Neural cell (in vitro differentiated cells): ENCODE results near the gene UNC93B1. TPM values are rescaled to one million over a fixed set of nuclear protein-coding genes. Genes with fewer than 3 reads are reported as not detected.

Experiments used
- H2AFZ ChIP-seq: fragments of 200-600, 300-800 bp; sonication (generic), shearing (Covaris generic); 2 replicates; pipeline ENCODE4 v1.6.0; 2014; ENCODE audit warnings: low read depth, mild to moderate bottlenecking, antibody characterized with exemption, low read length, moderate library complexity
- H3F3A ChIP-seq: fragments of 200-600 bp; shearing (Covaris generic); 2 replicates; pipeline ENCODE4 v1.6.1; 2016; ENCODE audit warnings: mild to moderate bottlenecking, moderate library complexity, mixed read lengths, antibody characterized with exemption, low read length; ENCODE audit not compliant: insufficient read depth, poor library complexity, severe bottlenecking
- H3K27ac ChIP-seq: fragments of 200-600, 300-800 bp; sonication (generic), shearing (Covaris generic); 2 replicates; pipeline ENCODE4 v1.5.1; 2014; ENCODE audit warnings: mild to moderate bottlenecking, low read length, moderate library complexity
- H3K27me3 ChIP-seq: fragments of 300-800, 200-600 bp; sonication (generic), shearing (Covaris generic); 2 replicates; pipeline ENCODE4 v1.6.0; 2014; ENCODE audit warnings: mild to moderate bottlenecking, low read depth, low read length, moderate library complexity; ENCODE audit not compliant: insufficient read depth
- H3K36me3 ChIP-seq: fragments of 300-800, 200-600 bp; sonication (generic), shearing (Covaris generic); 2 replicates; pipeline ENCODE4 v1.5.1; 2014; ENCODE audit warnings: mild to moderate bottlenecking, antibody characterized with exemption, low read length, moderate library complexity; ENCODE audit not compliant: insufficient read depth
- H3K4me2 ChIP-seq: fragments of 300-800, 200-600 bp; sonication (generic), shearing (Covaris generic); 2 replicates; pipeline ENCODE4 v1.6.0; 2014; ENCODE audit warnings: mild to moderate bottlenecking, low read length
- H3K4me3 ChIP-seq: fragments of 300-800, 200-600 bp; sonication (generic), shearing (Covaris generic); 2 replicates; pipeline ENCODE4 v1.5.1; 2014; ENCODE audit warnings: mild to moderate bottlenecking, low read length, moderate library complexity
- H3K79me2 ChIP-seq: fragments of 200-600 bp; shearing (Covaris generic); replicated peaks from 2 replicates; pipeline ENCODE4 v1.6.0; 2014; ENCODE audit warnings: mild to moderate bottlenecking, low read length, moderate library complexity; ENCODE audit not compliant: insufficient read depth
- H3K9ac ChIP-seq: fragments of 300-800, 200-600 bp; sonication (generic), shearing (Covaris generic); 2 replicates; pipeline ENCODE4 v1.6.1; 2016; ENCODE audit warnings: mild to moderate bottlenecking, low read length, mixed read lengths
- H3K9me2 ChIP-seq: fragments of 200-600 bp; shearing (Covaris generic); 2 replicates; pipeline ENCODE4 v1.6.1; 2016; ENCODE audit warnings: mild to moderate bottlenecking, low read length, mixed read lengths; ENCODE audit not compliant: insufficient read depth
- H3K9me3 ChIP-seq: fragments of 200-600, 300-800 bp; sonication (generic), shearing (Covaris generic); 2 replicates; pipeline ENCODE4 v1.6.1; 2016; ENCODE audit warnings: mild to moderate bottlenecking, mixed run types, low read length, moderate library complexity, mixed read lengths
- H4K20me1 ChIP-seq: fragments of 200-600 bp; shearing (Covaris generic); 2 replicates; pipeline ENCODE4 v1.6.1; 2016; ENCODE audit warnings: mild to moderate bottlenecking, mixed run types; ENCODE audit not compliant: insufficient read depth
- CTCF ChIP-seq: fragments of 450-650 bp; IDR thresholded peaks from 2 replicates; pipeline ENCODE4 v1.5.1; 2014; ENCODE audit warnings: antibody characterized with exemption, mild to moderate bottlenecking, moderate library complexity; ENCODE audit not compliant: poor library complexity, severe bottlenecking
- EP300 ChIP-seq: fragments of 450-650 bp; conservative IDR thresholded peaks from 2 replicates; pipeline ENCODE4 v1.6.1; 2014; ENCODE audit warnings: antibody characterized with exemption, mild to moderate bottlenecking, moderate library complexity; ENCODE audit not compliant: poor library complexity, severe bottlenecking
- EZH2 ChIP-seq: fragments of 200-600, 300-800 bp; shearing (Covaris generic), sonication (generic); IDR thresholded peaks from 2 replicates; pipeline ENCODE4 v1.6.1; 2014; ENCODE audit warnings: antibody characterized with exemption, low read length, borderline replicate concordance, mild to moderate bottlenecking; ENCODE audit not compliant: insufficient read depth, poor library complexity, severe bottlenecking
- MXI1 ChIP-seq: fragments of 450-650 bp; conservative IDR thresholded peaks from 2 replicates; pipeline ENCODE4 v1.6.1; 2014; ENCODE audit warnings: antibody characterized with exemption, mild to moderate bottlenecking; ENCODE audit not compliant: poor library complexity, severe bottlenecking
- POLR2AphosphoS5 ChIP-seq: IDR thresholded peaks from 2 replicates; pipeline ENCODE4 v1.6.1; 2012
- RAD21 ChIP-seq: fragments of 450-650 bp; conservative IDR thresholded peaks from 2 replicates; pipeline ENCODE4 v1.6.1; 2014; ENCODE audit warnings: antibody characterized with exemption, mild to moderate bottlenecking, moderate library complexity
- REST ChIP-seq: IDR thresholded peaks from 2 replicates; pipeline ENCODE4 v1.6.1; 2012; ENCODE audit warnings: borderline replicate concordance
- SMC3 ChIP-seq: fragments of 450-650 bp; conservative IDR thresholded peaks from 2 replicates; pipeline ENCODE4 v1.6.1; 2014; ENCODE audit warnings: antibody characterized with exemption, mild to moderate bottlenecking, moderate library complexity; ENCODE audit not compliant: poor library complexity
- TAF1 ChIP-seq: IDR thresholded peaks from 2 replicates; pipeline ENCODE4 v1.6.1; 2012; ENCODE audit warnings: low read depth
- polyA plus RNA-seq: library from polyadenylated mRNA; depleted of rRNA; stranded (reverse); fragments of >200 nt; gene quantifications from 2 replicates; pipeline ENCODE4 v1.2.3, GENCODE V29; 2014

The UNC93B1 gene
- polyA plus RNA-seq, 1 donor from 2014 or later = 0.19 TPM

GRCh38 chr11:68016161-68016903, 12.4 kb upstream of the UNC93B1 start:
- Histone ChIP-seq H3F3A (no peaks in the 10 kb centered on the region), H4K20me1 (no peaks in the 10 kb centered on the region), H3K79me2 (no peaks in the 10 kb centered on the region), H3K9me2 (no peaks in the 10 kb centered on the region), H2AFZ (no peak overlapping the region), H3K27ac (no peak overlapping the region), H3K4me2 (no peak overlapping the region), H3K36me3 (no peaks in the 10 kb centered on the region), H3K4me3 (no peak overlapping the region), H3K27me3 (no peaks in the 10 kb centered on the region), H3K9me3 (no peaks in the 10 kb centered on the region), H3K9ac (no peak overlapping the region)
- TF ChIP-seq EZH2 (no peak), SMC3 (no peak), POLR2AphosphoS5 (no peak), EP300 (no peak)

- Histone ChIP-seq H3K36me3 (no peaks in the 10 kb centered on the region), H3K27ac (no peak overlapping the region), H3F3A (no peaks in the 10 kb centered on the region), H3K9me3 (no peaks in the 10 kb centered on the region), H3K79me2 (no peaks in the 10 kb centered on the region), H3K9me2 (no peaks in the 10 kb centered on the region), H2AFZ (no peak overlapping the region), H3K4me3 (no peak overlapping the region), H3K27me3 (no peaks in the 10 kb centered on the region), H4K20me1 (no peaks in the 10 kb centered on the region), H3K4me2 (no peak overlapping the region), H3K9ac (no peak overlapping the region)
- TF ChIP-seq REST (no peak), POLR2AphosphoS5 (no peak)
These were observed 11.6 kb upstream of the UNC93B1 start for GRCh38 chr11:68015467-68015866.

GRCh38 chr11:68014947-68015447, 11.1 kb upstream of the UNC93B1 start:
- TF ChIP-seq RAD21 = no peak
- no peak for TF ChIP-seq POLR2AphosphoS5
- TF ChIP-seq EZH2 = no peak
- no peak for TF ChIP-seq REST
- no peak for TF ChIP-seq CTCF
- no peak for TF ChIP-seq SMC3
- TF ChIP-seq EP300 = no peak
- no peak for TF ChIP-seq MXI1
- TF ChIP-seq TAF1 = no peak
- no peak overlapping the region for H3K4me3 ChIP-seq
- H3K9me2 ChIP-seq = no peaks in the 10 kb centered on the region
- H3K27me3 ChIP-seq = no peaks in the 10 kb centered on the region
- H2AFZ ChIP-seq = no peak overlapping the region
- H3K79me2 ChIP-seq = no peaks in the 10 kb centered on the region
- no peaks in the 10 kb centered on the region for H3F3A ChIP-seq
- no peaks in the 10 kb centered on the region for H3K36me3 ChIP-seq
- H3K4me2 ChIP-seq = no peak overlapping the region
- no peaks in the 10 kb centered on the region for H4K20me1 ChIP-seq
- H3K9me3 ChIP-seq = no peaks in the 10 kb centered on the region
- H3K9ac ChIP-seq = no peak overlapping the region
- H3K27ac ChIP-seq = no peak overlapping the region
